Coronary artery (tissue), 2 donors: Measurements from ENCODE around the gene CENPT.

Experiments used
- DNase-seq: peaks from one replicate; pipeline ENCODE4 v3.0.0-alpha.2; 2017; ENCODE audit warnings: low spot score
- H3K27ac ChIP-seq, 2 donors: fragments of 200-600 bp; sonication (generic); one replicate each; pipeline ENCODE4 v1.5.1; 2016 to 2019
- H3K4me3 ChIP-seq: fragments of 200-600 bp; sonication (generic); 2 replicates; pipeline ENCODE4 v1.5.1; 2016; ENCODE audit warnings: mild to moderate bottlenecking, moderate library complexity
- CTCF ChIP-seq: fragments of 200-600 bp; sonication (generic); IDR thresholded peaks from one replicate; pipeline ENCODE4 v1.5.1; 2019; ENCODE audit warnings: antibody characterized with exemption

The CENPT gene

GRCh38 chr16:67811899-67812298 lies 35.6 kb downstream of the CENPT start:
- DNase-seq: no peak
- no peak for TF ChIP-seq CTCF
- Histone ChIP-seq H3K27ac (no peak overlapping the region), H3K4me3 (no peak overlapping the region)

- peak overlapping the region; percentile 92 for H3K4me3 ChIP-seq
- no peak for TF ChIP-seq CTCF
- no peak for DNase-seq
- peak overlapping the region in 1 of 2 donors; percentile 86 for H3K27ac ChIP-seq
Observed at GRCh38 chr16:67807148-67807682, 40.3 kb downstream of the CENPT start.

- peak within 1 kb of the TSS; percentile 92 for H3K4me3 ChIP-seq
- peak within 1 kb of the TSS; percentile 76 to 86 for H3K27ac ChIP-seq
- DNase-seq: peak; percentile 99
- TF ChIP-seq CTCF: no peak
Observed at GRCh38 chr16:67806428-67807147, 40.9 kb downstream of the CENPT start, which contains the start of the genes RANBP10 and TSNAXIP1. Gene RANBP10 (minus strand): TSS chr16:67806560. CDS start chr16:67806536, 24 bp downstream. Gene TSNAXIP1 (plus strand): TSS chr16:67806889. CDS start chr16:67807150, 261 bp downstream.

- peak overlapping the region; percentile 76 to 85 for H3K27ac ChIP-seq
- no peak for TF ChIP-seq CTCF
- DNase-seq: no peak
Observed at GRCh38 chr16:67805718-67806427, 41.6 kb downstream of the CENPT start.

GRCh38 chr16:67804853-67805542 lies 42.5 kb downstream of the CENPT start:
- no peak overlapping the region for H3K27ac ChIP-seq

More at GRCh38 chr16:67805718-67806427, 41.6 kb downstream of the CENPT start:
- H3K4me3 ChIP-seq: peak overlapping the region; percentile 92

GRCh38 chr16:67803894-67804293 lies 43.6 kb downstream of the CENPT start:
- no peak for DNase-seq
- Histone ChIP-seq H3K4me3 (no peak overlapping the region), H3K27ac (no peak overlapping the region)
- no peak for TF ChIP-seq CTCF

More at GRCh38 chr16:67804853-67805542, 42.5 kb downstream of the CENPT start:
- peak overlapping the region; percentile 92 for H3K4me3 ChIP-seq
- DNase-seq: no peak
- TF ChIP-seq CTCF: no peak
